ENCODE results near the gene RGS11.

- TF ChIP-seq ARNTL (CRISPR knock-in tag; IDR thresholded peaks at IDR 0.05; ENCODE audit: borderline replicate concordance, low read depth) (no peak), TSHZ2 (CRISPR knock-in tag; IDR thresholded peaks at IDR 0.05) (no peak), ZFP3 (CRISPR knock-in tag; IDR thresholded peaks at IDR 0.05) (no peak), ZNF565 (CRISPR knock-in tag; conservative IDR thresholded peaks at IDR 0.05; ENCODE audit: low read depth) (no peak), CSDC2 (CRISPR knock-in tag; IDR thresholded peaks at IDR 0.05) (no peak), ZNF8 (CRISPR knock-in tag; IDR thresholded peaks at IDR 0.05) (no peak)
- TF ChIP-seq, protein P1, sequence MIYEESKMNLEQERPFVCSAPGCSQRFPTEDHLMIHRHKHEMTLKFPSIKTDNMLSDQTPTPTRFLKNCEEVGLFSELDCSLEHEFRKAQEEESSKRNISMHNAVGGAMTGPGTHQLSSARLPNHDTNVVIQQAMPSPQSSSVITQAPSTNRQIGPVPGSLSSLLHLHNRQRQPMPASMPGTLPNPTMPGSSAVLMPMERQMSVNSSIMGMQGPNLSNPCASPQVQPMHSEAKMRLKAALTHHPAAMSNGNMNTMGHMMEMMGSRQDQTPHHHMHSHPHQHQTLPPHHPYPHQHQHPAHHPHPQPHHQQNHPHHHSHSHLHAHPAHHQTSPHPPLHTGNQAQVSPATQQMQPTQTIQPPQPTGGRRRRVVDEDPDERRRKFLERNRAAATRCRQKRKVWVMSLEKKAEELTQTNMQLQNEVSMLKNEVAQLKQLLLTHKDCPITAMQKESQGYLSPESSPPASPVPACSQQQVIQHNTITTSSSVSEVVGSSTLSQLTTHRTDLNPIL (CRISPR knock-in tag; IDR thresholded peaks at IDR 0.05; ENCODE audit: low read depth) = no peak
These were observed 5.4 kb upstream of the RGS11 start for GRCh38 chr16:280991-281659.
